Stimulated activated naive CD8-positive, alpha-beta T cell treated with anti-CD3 and anti-CD28 coated beads, Interleukin-15, Interleukin-2, amounts not matched to agents 100 U/mL and 50 U/mL, for 24 hours (primary cell): ENCODE measurements around the gene SSBP3.
"Not testable (repeated sequence)": the region's sequence is repeated elsewhere in the genome, so short reads cannot be mapped to it uniquely, and the experiment has no call there.

Experiments used
- ATAC-seq: fragments of 150-1000 bp; cut with Tn5 transposase; one replicate; pipeline ENCODE4 v1.10.0; 2021
- DNase-seq: peaks from one replicate; pipeline ENCODE4 v3.0.0; 2021

The SSBP3 gene

GRCh38 chr1:54391450-54392209 is 14.6 kb downstream of the SSBP3 start:
- ATAC-seq (no peak), DNase-seq (no peak)

- ATAC-seq (no peak), DNase-seq (no peak)
Observed at GRCh38 chr1:54390655-54391054, 15.5 kb downstream of the SSBP3 start.

- not testable (repeated sequence) for ATAC-seq, DNase-seq
Observed at GRCh38 chr1:54389608-54390007, 16.6 kb downstream of the SSBP3 start.

GRCh38 chr1:54387419-54387818 is 18.8 kb downstream of the SSBP3 start:
- DNase-seq (no peak), ATAC-seq (no peak)

GRCh38 chr1:54385727-54386022 is 20.5 kb downstream of the SSBP3 start:
- ATAC-seq (no peak), DNase-seq (no peak)

GRCh38 chr1:54384918-54385726 is 21.1 kb downstream of the SSBP3 start:
- ATAC-seq, result no peak

GRCh38 chr1:54384471-54384870 is 21.7 kb downstream of the SSBP3 start:
- no peak for ATAC-seq
- no peak for DNase-seq

More at GRCh38 chr1:54384918-54385726, 21.1 kb downstream of the SSBP3 start:
- DNase-seq, result no peak

GRCh38 chr1:54381524-54381923 is 24.7 kb downstream of the SSBP3 start:
- ATAC-seq (no peak), DNase-seq (no peak)

GRCh38 chr1:54380290-54380882 is 25.8 kb downstream of the SSBP3 start:
- ATAC-seq, result peak; percentile 12

GRCh38 chr1:54379555-54380289 is 26.5 kb downstream of the SSBP3 start:
- ATAC-seq, result no peak
- no peak for DNase-seq

More at GRCh38 chr1:54380290-54380882, 25.8 kb downstream of the SSBP3 start:
- DNase-seq, result peak; percentile 53

- DNase-seq (no peak), ATAC-seq (no peak)
Observed at GRCh38 chr1:54378874-54379554, 27.2 kb downstream of the SSBP3 start.

GRCh38 chr1:54378157-54378873 is 27.9 kb downstream of the SSBP3 start:
- ATAC-seq (no peak), DNase-seq (no peak)

- ATAC-seq (no peak), DNase-seq (no peak)
Observed at GRCh38 chr1:54377040-54377691, 29.0 kb downstream of the SSBP3 start.

GRCh38 chr1:54376430-54377039 is 29.7 kb downstream of the SSBP3 start:
- DNase-seq, result no peak
- peak; percentile 44 for ATAC-seq

GRCh38 chr1:54375712-54376429 is 30.3 kb downstream of the SSBP3 start:
- DNase-seq, result no peak

GRCh38 chr1:54375298-54375697 is 30.9 kb downstream of the SSBP3 start:
- DNase-seq, result no peak
- no peak for ATAC-seq

More at GRCh38 chr1:54375712-54376429, 30.3 kb downstream of the SSBP3 start:
- no peak for ATAC-seq

GRCh38 chr1:54374766-54375165 is 31.4 kb downstream of the SSBP3 start:
- DNase-seq (no peak), ATAC-seq (no peak)

- DNase-seq, result peak; percentile 37
- ATAC-seq, result peak; percentile 63
Observed at GRCh38 chr1:54372978-54373377, 33.2 kb downstream of the SSBP3 start.

- DNase-seq, result no peak
- ATAC-seq, result no peak
Observed at GRCh38 chr1:54371942-54372275, 34.3 kb downstream of the SSBP3 start.
